ENCODE data around the gene MAD1L1. TPM values are rescaled to one million over a fixed set of nuclear protein-coding genes. Genes with fewer than 3 reads are reported as not detected.

Gene MAD1L1
- total RNA-seq, 1 experiment from 2014 or later = 38.5 TPM

GRCh38 chr7:2281541-2281940 lies 48.8 kb upstream of the MAD1L1 start:
- POLR2A ChIA-PET = no interaction called here
- Histone ChIP-seq H4K20me1 (ENCODE audit: insufficient read depth) (no peaks in the 10 kb centered on the region), H3K4me3 (replicated peaks in 1 of 2; ENCODE audit: low read depth in 1 of 2, low read length in 2 of 2) (no peak overlapping the region), H3K27me3 (ENCODE audit: insufficient read depth, low read length) (no peaks in the 10 kb centered on the region), H3K4me2 (ENCODE audit: low read length) (no peak overlapping the region), H2AFZ (ENCODE audit: low read depth, low read length, poor library complexity, severe bottlenecking) (no peak overlapping the region), H3K9ac (ENCODE audit: low read length) (no peak overlapping the region), H3K9me2 (ENCODE audit: insufficient read depth) (no peaks in the 10 kb centered on the region), H3K4me1 (ENCODE audit: control insufficient read depth in 1 of 2, insufficient read depth in 2 of 2, low read length in 2 of 2) (no peaks in the 10 kb centered on the region), H3K27ac (ENCODE audit: low read depth, low read length) (no peak overlapping the region), H3K9me3 (ENCODE audit: control insufficient read depth in 1 of 2, insufficient read depth in 1 of 2, low read depth in 1 of 2, low read length in 2 of 2) (no peaks in the 10 kb centered on the region), H3K79me2 (ENCODE audit: insufficient read depth, low read length) (peaks cover 10% of the 10 kb centered on the region), H3K36me3 (ENCODE audit: control insufficient read depth in 1 of 2, insufficient read depth in 2 of 2, low read length in 2 of 2) (no peaks in the 10 kb centered on the region)
- TF ChIP-seq, protein P1, sequence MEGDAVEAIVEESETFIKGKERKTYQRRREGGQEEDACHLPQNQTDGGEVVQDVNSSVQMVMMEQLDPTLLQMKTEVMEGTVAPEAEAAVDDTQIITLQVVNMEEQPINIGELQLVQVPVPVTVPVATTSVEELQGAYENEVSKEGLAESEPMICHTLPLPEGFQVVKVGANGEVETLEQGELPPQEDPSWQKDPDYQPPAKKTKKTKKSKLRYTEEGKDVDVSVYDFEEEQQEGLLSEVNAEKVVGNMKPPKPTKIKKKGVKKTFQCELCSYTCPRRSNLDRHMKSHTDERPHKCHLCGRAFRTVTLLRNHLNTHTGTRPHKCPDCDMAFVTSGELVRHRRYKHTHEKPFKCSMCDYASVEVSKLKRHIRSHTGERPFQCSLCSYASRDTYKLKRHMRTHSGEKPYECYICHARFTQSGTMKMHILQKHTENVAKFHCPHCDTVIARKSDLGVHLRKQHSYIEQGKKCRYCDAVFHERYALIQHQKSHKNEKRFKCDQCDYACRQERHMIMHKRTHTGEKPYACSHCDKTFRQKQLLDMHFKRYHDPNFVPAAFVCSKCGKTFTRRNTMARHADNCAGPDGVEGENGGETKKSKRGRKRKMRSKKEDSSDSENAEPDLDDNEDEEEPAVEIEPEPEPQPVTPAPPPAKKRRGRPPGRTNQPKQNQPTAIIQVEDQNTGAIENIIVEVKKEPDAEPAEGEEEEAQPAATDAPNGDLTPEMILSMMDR (IDR thresholded peaks at IDR 0.05 in 2 of 3, conservative IDR thresholded peaks at IDR 0.05 in 1 of 3; ENCODE audit: borderline replicate concordance in 1 of 3, insufficient read depth in 1 of 3, low read depth in 2 of 3, low read length in 2 of 3) = no peak
- TF ChIP-seq JUND (IDR thresholded peaks at IDR 0.05) (no peak), ZFX (IDR thresholded peaks at IDR 0.05) (no peak), CEBPB (IDR thresholded peaks at IDR 0.05; ENCODE audit: low read depth) (no peak), SP1 (IDR thresholded peaks at IDR 0.05; ENCODE audit: low read depth) (no peak), POLR2A (IDR thresholded peaks at IDR 0.05; ENCODE audit: borderline replicate concordance, extremely low read depth, insufficient read depth, insufficient read length) (no peak), EGR1 (IDR thresholded peaks at IDR 0.05; ENCODE audit: low read depth) (no peak), RAD21 (IDR thresholded peaks at IDR 0.05; ENCODE audit: low read depth) (no peak), SRF (IDR thresholded peaks at IDR 0.05; ENCODE audit: low read depth) (no peak), POLR2AphosphoS5 (IDR thresholded peaks at IDR 0.05; ENCODE audit: low read depth, low read length) (no peak)
- TF ChIP-seq, protein P2, sequence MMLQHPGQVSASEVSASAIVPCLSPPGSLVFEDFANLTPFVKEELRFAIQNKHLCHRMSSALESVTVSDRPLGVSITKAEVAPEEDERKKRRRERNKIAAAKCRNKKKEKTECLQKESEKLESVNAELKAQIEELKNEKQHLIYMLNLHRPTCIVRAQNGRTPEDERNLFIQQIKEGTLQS (IDR thresholded peaks at IDR 0.05) = no peak
- intact Hi-C loops (cut with micrococcal nuclease) = no loop called here
- BruUV-seq (replicated peaks) = no TSS peak
- no peak for ATAC-seq
- DNase-seq (ENCODE audit: low read depth, low spot score) = no peak
- CTCF ChIA-PET = no interaction called here
- RAD21 ChIA-PET (ENCODE audit: low non-redundant PET in 1 of 2, low total read pairs in 2 of 2, uncharacterized antibody in 2 of 2, unreplicated experiment in 2 of 2) = no interaction called here

DNA sequence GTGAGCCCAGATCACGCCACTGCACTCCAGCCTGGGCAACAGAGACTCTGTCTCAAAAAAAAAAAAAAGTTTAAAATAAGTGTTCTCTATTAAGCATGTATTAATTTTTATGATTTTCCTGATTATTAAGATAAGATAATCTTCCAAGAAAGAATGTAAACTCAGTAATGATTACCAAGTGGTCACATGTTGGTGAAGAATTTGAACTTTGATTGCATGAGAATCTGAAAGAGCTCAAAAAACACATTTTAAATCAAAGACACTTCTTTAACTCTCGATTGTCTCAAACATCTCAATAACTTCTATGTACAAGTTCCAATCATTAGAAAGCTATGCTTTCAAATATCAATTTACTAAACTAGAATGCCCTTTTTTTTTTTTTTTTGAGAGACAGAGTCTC lies 47.7 kb upstream of the MAD1L1 start:
- Histone ChIP-seq H3K79me2 (ENCODE audit: insufficient read depth, low read length) (peaks cover 10% of the 10 kb centered on the region), H3K9ac (ENCODE audit: low read length) (no peak overlapping the region), H3K4me2 (ENCODE audit: low read length) (no peak overlapping the region), H3K9me2 (ENCODE audit: insufficient read depth) (no peaks in the 10 kb centered on the region), H3K4me1 (ENCODE audit: control insufficient read depth in 1 of 2, insufficient read depth in 2 of 2, low read length in 2 of 2) (no peaks in the 10 kb centered on the region), H3K36me3 (ENCODE audit: control insufficient read depth in 1 of 2, insufficient read depth in 2 of 2, low read length in 2 of 2) (no peaks in the 10 kb centered on the region), H4K20me1 (ENCODE audit: insufficient read depth) (no peaks in the 10 kb centered on the region), H2AFZ (ENCODE audit: low read depth, low read length, poor library complexity, severe bottlenecking) (no peak overlapping the region), H3K4me3 (replicated peaks in 1 of 2; ENCODE audit: low read depth in 1 of 2, low read length in 2 of 2) (no peak overlapping the region), H3K27ac (ENCODE audit: low read depth, low read length) (no peak overlapping the region), H3K9me3 (ENCODE audit: control insufficient read depth in 1 of 2, insufficient read depth in 1 of 2, low read depth in 1 of 2, low read length in 2 of 2) (no peaks in the 10 kb centered on the region), H3K27me3 (ENCODE audit: insufficient read depth, low read length) (no peaks in the 10 kb centered on the region)
- no TSS peak for BruUV-seq (replicated peaks)
- ChIA-PET RAD21 (ENCODE audit: low non-redundant PET in 1 of 2, low total read pairs in 2 of 2, uncharacterized antibody in 2 of 2, unreplicated experiment in 2 of 2) (no interaction called here), POLR2A (no interaction called here), CTCF (no interaction called here)
- intact Hi-C loops (cut with micrococcal nuclease) = no loop called here
- DNase-seq (ENCODE audit: low read depth, low spot score) = no peak
- no peak for ATAC-seq
- TF ChIP-seq YY1 (IDR thresholded peaks at IDR 0.05; ENCODE audit: extremely low read depth, insufficient replicate concordance, low read depth, low read length) (no peak), POLR2AphosphoS5 (IDR thresholded peaks at IDR 0.05; ENCODE audit: low read depth, low read length) (no peak), ZNF274 (IDR thresholded peaks at IDR 0.05; ENCODE audit: low read depth, low read length) (no peak), TCF7L2 (IDR thresholded peaks at IDR 0.05; ENCODE audit: borderline replicate concordance, extremely low read depth, insufficient read depth, insufficient read length) (no peak), EZH2phosphoT487 (IDR thresholded peaks at IDR 0.05; ENCODE audit: borderline replicate concordance) (no peak)
- TF ChIP-seq, protein P1 (IDR thresholded peaks at IDR 0.05 in 2 of 3, conservative IDR thresholded peaks at IDR 0.05 in 1 of 3; ENCODE audit: borderline replicate concordance in 1 of 3, insufficient read depth in 1 of 3, low read depth in 2 of 3, low read length in 2 of 3) = no peak
